ENCODE measurements around the gene ADSS2.

GRCh38 chr1:244458781-244459180 is 7.1 kb upstream of the ADSS2 start:
- no peak for TF ChIP-seq EZH2phosphoT487 (IDR thresholded peaks at IDR 0.05)
- no peak for TF ChIP-seq CTCF (IDR thresholded peaks at IDR 0.05)
- no peak for TF ChIP-seq EZH2 (IDR thresholded peaks at IDR 0.05)

Data from neural progenitor cell (in vitro differentiated cells).